ENCODE measurements around the gene ZNF667. TPM values are rescaled to one million over a fixed set of nuclear protein-coding genes. Genes with fewer than 3 reads are reported as not detected.

Gene ZNF667
- 1 to 10 TPM; 7.3 to 7.7 TPM for total RNA-seq

GRCh38 chr19:56476651-56477428 lies at the start of gene ZNF667:
TSS of gene ZNF667 (minus strand) at chr19:56477345. CDS start at chr19:56462370, 14,975 bp downstream.
- Mint-ChIP-seq H3K9me3 (peaks cover 59% of the 10 kb centered on the region), H3K27ac (peak within 1 kb of the TSS; percentile 99), H3K27me3 (peaks cover 35% of the 10 kb centered on the region), H3K36me3 (peaks cover 84% of the 10 kb centered on the region), H3K4me1 (peaks cover 16% of the 10 kb centered on the region), H3K4me3 (peak within 1 kb of the TSS; percentile 94)
- peak; percentile 65 for DNase-seq

GRCh38 chr19:56525214-56525860 lies 48.2 kb upstream of the ZNF667 start:
- H3K9me3 Mint-ChIP-seq: peaks cover 58% of the 10 kb centered on the region

GRCh38 chr19:56508290-56508778 lies 31.2 kb upstream of the ZNF667 start:
- DNase-seq: no peak

More at GRCh38 chr19:56525214-56525860, 48.2 kb upstream of the ZNF667 start:
- DNase-seq: no peak
- Mint-ChIP-seq H3K4me3 (no peak overlapping the region), H3K27me3 (no peaks in the 10 kb centered on the region), H3K36me3 (peaks cover 46% of the 10 kb centered on the region), H3K4me1 (no peaks in the 10 kb centered on the region), H3K27ac (no peak overlapping the region)

GRCh38 chr19:56507446-56508289 lies 30.5 kb upstream of the ZNF667 start, which contains the start of gene ZNF471:
TSS of gene ZNF471 (plus strand) at chr19:56507855. CDS start at chr19:56511572, 3,717 bp downstream.
- Mint-ChIP-seq H3K36me3 (peaks cover 13% of the 10 kb centered on the region), H3K9me3 (peaks cover 16% of the 10 kb centered on the region), H3K27me3 (no peaks in the 10 kb centered on the region), H3K4me3 (no peak within 1 kb of the TSS), H3K4me1 (peaks cover 5% of the 10 kb centered on the region), H3K27ac (peak within 1 kb of the TSS; percentile 44)
- DNase-seq: peak; percentile 96

More at GRCh38 chr19:56508290-56508778, 31.2 kb upstream of the ZNF667 start:
- H3K27ac Mint-ChIP-seq: no peak overlapping the region
- peaks cover 16% of the 10 kb centered on the region for H3K9me3 Mint-ChIP-seq
- H3K36me3 Mint-ChIP-seq: peaks cover 15% of the 10 kb centered on the region
- H3K4me1 Mint-ChIP-seq: peaks cover 5% of the 10 kb centered on the region
- H3K27me3 Mint-ChIP-seq: no peaks in the 10 kb centered on the region
- no peak overlapping the region for H3K4me3 Mint-ChIP-seq

- Mint-ChIP-seq H3K27ac (no peak overlapping the region), H3K4me3 (no peak overlapping the region), H3K27me3 (no peaks in the 10 kb centered on the region), H3K4me1 (peaks cover 5% of the 10 kb centered on the region), H3K36me3 (peaks cover 27% of the 10 kb centered on the region), H3K9me3 (peaks cover 39% of the 10 kb centered on the region)
- DNase-seq: no peak
Measured at GRCh38 chr19:56504581-56504980, 27.4 kb upstream of the ZNF667 start.

- Mint-ChIP-seq H3K27me3 (no peaks in the 10 kb centered on the region), H3K9me3 (peaks cover 64% of the 10 kb centered on the region), H3K4me3 (no peak overlapping the region), H3K27ac (no peak overlapping the region), H3K36me3 (peaks cover 80% of the 10 kb centered on the region), H3K4me1 (no peaks in the 10 kb centered on the region)
- DNase-seq: no peak
Measured at GRCh38 chr19:56491399-56491798, 14.3 kb upstream of the ZNF667 start.

- Mint-ChIP-seq H3K4me3 (peak overlapping the region; percentile 94), H3K27ac (peak overlapping the region; percentile 99), H3K36me3 (peaks cover 78% of the 10 kb centered on the region), H3K27me3 (peaks cover 35% of the 10 kb centered on the region), H3K9me3 (peaks cover 55% of the 10 kb centered on the region), H3K4me1 (peaks cover 16% of the 10 kb centered on the region)
- DNase-seq: peak; percentile 87
Measured at GRCh38 chr19:56477429-56478338, 539 bp upstream of the ZNF667 start.

- peaks cover 35% of the 10 kb centered on the region for H3K27me3 Mint-ChIP-seq
- peaks cover 63% of the 10 kb centered on the region for H3K9me3 Mint-ChIP-seq
- H3K4me1 Mint-ChIP-seq: peaks cover 16% of the 10 kb centered on the region
- no peak overlapping the region for H3K27ac Mint-ChIP-seq
- peaks cover 86% of the 10 kb centered on the region for H3K36me3 Mint-ChIP-seq
- DNase-seq: no peak
- H3K4me3 Mint-ChIP-seq: peak overlapping the region; percentile 94
Measured at GRCh38 chr19:56476093-56476492, 1.1 kb downstream of the ZNF667 start.

- Mint-ChIP-seq H3K4me3 (no peak overlapping the region), H3K27me3 (peaks cover 35% of the 10 kb centered on the region), H3K36me3 (peaks cover 87% of the 10 kb centered on the region), H3K9me3 (peaks cover 60% of the 10 kb centered on the region), H3K4me1 (peaks cover 16% of the 10 kb centered on the region), H3K27ac (no peak overlapping the region)
- no peak for DNase-seq
Measured at GRCh38 chr19:56474308-56474707, 2.8 kb downstream of the ZNF667 start.

- H3K4me1 Mint-ChIP-seq: no peaks in the 10 kb centered on the region
- no peak for DNase-seq
- no peak overlapping the region for H3K4me3 Mint-ChIP-seq
- H3K27me3 Mint-ChIP-seq: no peaks in the 10 kb centered on the region
- H3K27ac Mint-ChIP-seq: no peak overlapping the region
- H3K36me3 Mint-ChIP-seq: peaks cover 44% of the 10 kb centered on the region
- peaks cover 55% of the 10 kb centered on the region for H3K9me3 Mint-ChIP-seq
Measured at GRCh38 chr19:56441206-56441792, 35.8 kb downstream of the ZNF667 start.

- Mint-ChIP-seq H3K4me3 (no peak overlapping the region), H3K27me3 (no peaks in the 10 kb centered on the region), H3K9me3 (peaks cover 74% of the 10 kb centered on the region), H3K27ac (no peak overlapping the region), H3K4me1 (no peaks in the 10 kb centered on the region), H3K36me3 (peaks cover 63% of the 10 kb centered on the region)
- DNase-seq: no peak
Measured at GRCh38 chr19:56423985-56424353, 53.2 kb downstream of the ZNF667 start.

- Mint-ChIP-seq H3K4me1 (no peaks in the 10 kb centered on the region), H3K4me3 (no peak overlapping the region), H3K36me3 (peaks cover 67% of the 10 kb centered on the region), H3K9me3 (peaks cover 78% of the 10 kb centered on the region), H3K27ac (no peak overlapping the region), H3K27me3 (no peaks in the 10 kb centered on the region)
- no peak for DNase-seq
Measured at GRCh38 chr19:56423276-56423984, 53.7 kb downstream of the ZNF667 start.

GRCh38 chr19:56405062-56405461 lies 72.1 kb downstream of the ZNF667 start:
- H3K4me3 Mint-ChIP-seq: peak overlapping the region; percentile 85
- DNase-seq: no peak

More at GRCh38 chr19:56405062-56405461, 72.1 kb downstream of the ZNF667 start:
- peaks cover 81% of the 10 kb centered on the region for H3K36me3 Mint-ChIP-seq
- H3K4me1 Mint-ChIP-seq: peaks cover 23% of the 10 kb centered on the region
- peak overlapping the region; percentile 87 for H3K27ac Mint-ChIP-seq
- peaks cover 65% of the 10 kb centered on the region for H3K9me3 Mint-ChIP-seq
- no peaks in the 10 kb centered on the region for H3K27me3 Mint-ChIP-seq

Data from activated naive CD8-positive, alpha-beta T cell treated with anti-CD3 and anti-CD28 coated beads for 36 hours (primary cell).